ENCODE data around the gene ASCC3.

The ASCC3 gene

GRCh38 chr6:100470422-100471120 lies 410.6 kb downstream of the ASCC3 start:
- H3K27ac ChIP-seq: no peak overlapping the region
- TF ChIP-seq ZFX (IDR thresholded peaks at IDR 0.05; ENCODE audit: borderline replicate concordance) (no peak), CTCF (IDR thresholded peaks at IDR 0.05) (no peak)

- H3K27ac ChIP-seq: no peak overlapping the region
- TF ChIP-seq ZFX (IDR thresholded peaks at IDR 0.05; ENCODE audit: borderline replicate concordance) (no peak), CTCF (IDR thresholded peaks at IDR 0.05) (no peak)
Measured at GRCh38 chr6:100469101-100469859, 411.8 kb downstream of the ASCC3 start.

- H3K27ac ChIP-seq: no peak overlapping the region
- TF ChIP-seq CTCF (IDR thresholded peaks at IDR 0.05) (no peak), ZFX (IDR thresholded peaks at IDR 0.05; ENCODE audit: borderline replicate concordance) (no peak)
Measured at GRCh38 chr6:100468016-100468622, 413.0 kb downstream of the ASCC3 start.

GRCh38 chr6:100467129-100468015 lies 413.8 kb downstream of the ASCC3 start:
- no peak overlapping the region for H3K27ac ChIP-seq
- no peak for TF ChIP-seq ZFX (IDR thresholded peaks at IDR 0.05; ENCODE audit: borderline replicate concordance)
- TF ChIP-seq CTCF (IDR thresholded peaks at IDR 0.05): no peak

- H3K27ac ChIP-seq: no peak overlapping the region
- TF ChIP-seq CTCF (IDR thresholded peaks at IDR 0.05): no peak
Measured at GRCh38 chr6:100466410-100467128, 414.6 kb downstream of the ASCC3 start.

GRCh38 chr6:100465701-100466409 lies 415.3 kb downstream of the ASCC3 start:
- no peak for TF ChIP-seq CTCF (IDR thresholded peaks at IDR 0.05)
- TF ChIP-seq ZFX (IDR thresholded peaks at IDR 0.05; ENCODE audit: borderline replicate concordance): no peak

More at GRCh38 chr6:100465701-100466409, 415.3 kb downstream of the ASCC3 start:
- no peak overlapping the region for H3K27ac ChIP-seq

All from 22Rv1 (cell line).